Fibroblast of lung (primary cell): Measurements from ENCODE around the gene TBC1D22B. TPM values are rescaled to one million over a fixed set of nuclear protein-coding genes. Genes with fewer than 3 reads are reported as not detected.
A peak's percentile ranks its signal among the peaks of the same experiment; 100 is the strongest.

Source experiments
- DNase-seq, 2 donors: peaks; one replicate each; pipeline versions ENCODE4 v3.0.0 to v3.0.0-alpha.2; 2010; ENCODE audit warnings: low read depth in 2 of 2
- H2AFZ ChIP-seq: 2 replicates; pipeline ENCODE4 v1.5.1; 2012; ENCODE audit warnings: low read length, control low read depth, inconsistent platforms
- H3K27ac ChIP-seq: 2 replicates; pipeline ENCODE4 v1.5.1; 2011; ENCODE audit warnings: low read length, control low read depth; ENCODE audit not compliant: insufficient read depth
- H3K27me3 ChIP-seq: 2 replicates; pipeline ENCODE4 v1.5.1; 2011; ENCODE audit warnings: mild to moderate bottlenecking, low read length; ENCODE audit not compliant: control insufficient read depth, insufficient read depth
- H3K36me3 ChIP-seq: 2 replicates; pipeline ENCODE4 v1.5.1; 2011; ENCODE audit warnings: low read length; ENCODE audit not compliant: control insufficient read depth, insufficient read depth
- H3K4me1 ChIP-seq: 2 replicates; pipeline ENCODE4 v1.5.1; 2011; ENCODE audit warnings: low read length; ENCODE audit not compliant: control insufficient read depth, insufficient read depth; ENCODE audit errors: extremely low read depth
- H3K4me2 ChIP-seq: 2 replicates; pipeline ENCODE4 v1.5.1; 2011; ENCODE audit warnings: low read length, control low read depth; ENCODE audit not compliant: insufficient read depth; ENCODE audit errors: extremely low read depth
- H3K4me3 ChIP-seq, 4 experiments: fragments of 200-600 bp in 1 of 4; sonication (generic) in 1 of 4; replicated peaks in 1 of 4; 2 replicates each; pipeline ENCODE4 v1.5.1; 2011 to 2016; ENCODE audit warnings: low read length in 4 of 4, low read depth in 3 of 4, mild to moderate bottlenecking in 3 of 4, control low read depth in 2 of 4, inconsistent platforms in 1 of 4, mixed read lengths in 1 of 4; ENCODE audit not compliant: insufficient read depth in 1 of 4; ENCODE audit errors: control extremely low read depth in 1 of 4
- H3K79me2 ChIP-seq: 2 replicates; pipeline ENCODE4 v1.5.1; 2012; ENCODE audit warnings: mild to moderate bottlenecking, low read length, inconsistent platforms; ENCODE audit not compliant: control insufficient read depth, insufficient read depth
- H3K9ac ChIP-seq: 2 replicates; pipeline ENCODE4 v1.5.1; 2011; ENCODE audit warnings: mild to moderate bottlenecking, low read length, control low read depth; ENCODE audit not compliant: insufficient read depth
- H3K9me3 ChIP-seq: 2 replicates; pipeline ENCODE4 v1.5.1; 2012; ENCODE audit warnings: low read depth, low read length; ENCODE audit not compliant: control insufficient read depth, insufficient read depth
- H4K20me1 ChIP-seq: 2 replicates; pipeline ENCODE4 v1.5.1; 2011; ENCODE audit warnings: low read length; ENCODE audit not compliant: control insufficient read depth, insufficient read depth; ENCODE audit errors: extremely low read depth
- CTCF ChIP-seq, 2 donors: IDR thresholded peaks in 1 of 2; conservative IDR thresholded peaks in 1 of 2; 1 replicate in 1 of 2; 2 replicates in 1 of 2; pipeline ENCODE4 v1.5.1; 2011 to 2012; ENCODE audit warnings: low read length in 2 of 2, control low read depth in 1 of 2, inconsistent platforms in 1 of 2, low read depth in 1 of 2, mild to moderate bottlenecking in 1 of 2
- EZH2 ChIP-seq: IDR thresholded peaks from 2 replicates; pipeline ENCODE4 v1.5.1; 2012; ENCODE audit warnings: low read length, control low read depth, mild to moderate bottlenecking; ENCODE audit errors: missing control alignments
- polyA plus RNA-seq, 2 donors: library from polyadenylated mRNA; depleted of rRNA in 1 of 2; stranded (reverse) in 1 of 2; unstranded in 1 of 2; fragments of >200 nt; gene quantifications; 2 replicates each; pipeline ENCODE4 v1.2.1, GENCODE V29; 2011 to 2012; ENCODE audit warnings: missing spikeins in 1 of 2
- total RNA-seq: library from RNA; depleted of rRNA; stranded (reverse); fragments of >200 nt; gene quantifications from 2 replicates; pipeline ENCODE4 v1.2.1, GENCODE V29; 2014

Gene TBC1D22B
- total and polyA plus RNA-seq, 2 donors (not counting 1 experiment from before 2014, with no cell fraction given): 6.3 to 9.7 TPM

GRCh38 chr6:37256692-37257319 is 766 bp upstream of the TBC1D22B start:
- Histone ChIP-seq H3K27ac (peak overlapping the region; percentile 97), H3K9ac (peak overlapping the region; percentile 26), H3K9me3 (no peaks in the 10 kb centered on the region), H4K20me1 (no peaks in the 10 kb centered on the region), H3K4me3 (peak overlapping the region; percentile 91 to 92 (median 92)), H3K27me3 (no peaks in the 10 kb centered on the region), H3K4me2 (peak overlapping the region; percentile 90), H2AFZ (peak overlapping the region; percentile 38), H3K4me1 (peaks cover 5% of the 10 kb centered on the region), H3K36me3 (no peaks in the 10 kb centered on the region), H3K79me2 (peaks cover 6% of the 10 kb centered on the region)
- DNase-seq: peak in 1 of 2 donors; percentile 67
- TF ChIP-seq CTCF (conservative IDR thresholded peaks at IDR 0.05 in 1 of 2, IDR thresholded peaks at IDR 0.05 in 1 of 2; ENCODE audit: low read depth in 1 of 2, low read length in 2 of 2) (no peak), EZH2 (no peak)

- H3K36me3 ChIP-seq: no peaks in the 10 kb centered on the region
- H3K4me1 ChIP-seq: peaks cover 5% of the 10 kb centered on the region
- TF ChIP-seq CTCF (conservative IDR thresholded peaks at IDR 0.05 in 1 of 2, IDR thresholded peaks at IDR 0.05 in 1 of 2; ENCODE audit: low read depth in 1 of 2, low read length in 2 of 2) (no peak), EZH2 (no peak)
- no peak for DNase-seq
- H3K27me3 ChIP-seq: no peaks in the 10 kb centered on the region
- H3K9me3 ChIP-seq: no peaks in the 10 kb centered on the region
- H4K20me1 ChIP-seq: no peaks in the 10 kb centered on the region
- H3K4me2 ChIP-seq: peak overlapping the region; percentile 90
- H3K9ac ChIP-seq: peak overlapping the region; percentile 97
- peak overlapping the region; percentile 91 to 92 (median 92) for H3K4me3 ChIP-seq
- peaks cover 6% of the 10 kb centered on the region for H3K79me2 ChIP-seq
- H3K27ac ChIP-seq: peak overlapping the region; percentile 97
- peak overlapping the region; percentile 38 for H2AFZ ChIP-seq
Measured at GRCh38 chr6:37257320-37257633, 295 bp upstream of the TBC1D22B start.

DNA sequence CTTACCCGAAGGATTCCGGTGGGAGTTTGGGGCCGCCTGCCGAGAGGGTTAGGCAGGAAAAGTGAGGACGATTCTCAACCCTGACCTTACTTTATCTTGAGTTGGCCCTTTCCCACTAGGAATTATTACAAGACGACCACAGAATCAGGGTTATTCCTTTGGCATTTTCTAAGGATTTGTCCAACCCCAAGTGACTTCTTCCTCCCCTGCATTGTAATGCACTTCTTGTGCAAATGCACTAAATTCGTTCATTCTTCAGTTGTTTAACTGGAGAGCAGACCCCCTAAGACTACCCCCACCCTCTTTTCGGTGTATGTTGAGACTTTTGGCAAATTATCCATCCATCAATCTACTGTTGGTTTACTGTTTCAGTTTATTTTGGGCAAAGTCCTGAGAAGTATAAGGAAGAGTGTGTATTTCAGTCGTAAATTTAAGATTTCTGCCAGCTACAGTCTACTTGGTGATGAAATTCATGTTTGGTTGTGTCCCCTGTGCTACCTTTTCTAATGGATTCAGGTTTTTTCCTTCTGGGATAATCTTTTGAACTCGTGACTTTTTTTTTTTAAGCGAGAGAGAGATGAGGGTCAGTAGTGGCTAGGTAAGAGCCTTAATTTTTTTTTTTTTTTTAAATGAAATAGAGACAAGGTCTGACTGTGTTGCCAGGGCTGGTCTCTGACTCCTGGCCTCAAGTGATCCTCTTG is 983 bp downstream of the TBC1D22B start:
- H3K27ac ChIP-seq: peak overlapping the region; percentile 97
- H3K4me2 ChIP-seq: peak overlapping the region; percentile 99
- H3K36me3 ChIP-seq: no peaks in the 10 kb centered on the region
- no peaks in the 10 kb centered on the region for H4K20me1 ChIP-seq
- TF ChIP-seq EZH2 (no peak), CTCF (conservative IDR thresholded peaks at IDR 0.05 in 1 of 2, IDR thresholded peaks at IDR 0.05 in 1 of 2; ENCODE audit: low read depth in 1 of 2, low read length in 2 of 2) (no peak)
- DNase-seq: no peak
- peaks cover 6% of the 10 kb centered on the region for H3K79me2 ChIP-seq
- H3K27me3 ChIP-seq: no peaks in the 10 kb centered on the region
- peaks cover 5% of the 10 kb centered on the region for H3K4me1 ChIP-seq
- H3K4me3 ChIP-seq: peak overlapping the region; percentile 91 to 92 (median 92)
- no peaks in the 10 kb centered on the region for H3K9me3 ChIP-seq
- peak overlapping the region; percentile 9 for H2AFZ ChIP-seq
- peak overlapping the region; percentile 97 for H3K9ac ChIP-seq
